Activated T-helper 1 cell treated with Interleukin-2 at 50 U/mL for 16 hours (primary cell): Measurements from ENCODE around the gene RAPGEF6.
"Not testable (repeated sequence)": the region's sequence is repeated elsewhere in the genome, so short reads cannot be mapped to it uniquely, and the experiment has no call there.

Experiments
- DNase-seq: peaks from one replicate; pipeline ENCODE4 v3.0.0-alpha.2; 2020; ENCODE audit warnings: low read depth

Gene RAPGEF6

GRCh38 chr5:131423056-131423455, 212.0 kb downstream of the RAPGEF6 start:
- no peak for DNase-seq

- no peak for DNase-seq
Measured at GRCh38 chr5:131419877-131420276, 215.2 kb downstream of the RAPGEF6 start.

GRCh38 chr5:131418846-131419245, 216.2 kb downstream of the RAPGEF6 start:
- DNase-seq, result no peak

- peak; percentile 64 for DNase-seq
Measured at GRCh38 chr5:131417240-131417869, 217.7 kb downstream of the RAPGEF6 start.

- DNase-seq, result no peak
Measured at GRCh38 chr5:131416729-131417128, 218.3 kb downstream of the RAPGEF6 start.

- DNase-seq, result no peak
Measured at GRCh38 chr5:131413605-131414559, 221.1 kb downstream of the RAPGEF6 start.

- DNase-seq, result no peak
Measured at GRCh38 chr5:131406975-131407638, 227.9 kb downstream of the RAPGEF6 start.

- no peak for DNase-seq
Measured at GRCh38 chr5:131406076-131406475, 229.0 kb downstream of the RAPGEF6 start.

- no peak for DNase-seq
Measured at GRCh38 chr5:131405674-131406073, 229.4 kb downstream of the RAPGEF6 start.

- DNase-seq, result no peak
Measured at GRCh38 chr5:131400585-131400984, 234.4 kb downstream of the RAPGEF6 start.

GRCh38 chr5:131399007-131399406, 236.0 kb downstream of the RAPGEF6 start:
- not testable (repeated sequence) for DNase-seq

GRCh38 chr5:131396630-131397273, 238.3 kb downstream of the RAPGEF6 start:
- no peak for DNase-seq

GRCh38 chr5:131396015-131396414, 239.0 kb downstream of the RAPGEF6 start:
- DNase-seq, result no peak

- no peak for DNase-seq
Measured at GRCh38 chr5:131394128-131394527, 240.9 kb downstream of the RAPGEF6 start.

- DNase-seq, result no peak
Measured at GRCh38 chr5:131393498-131393968, 241.5 kb downstream of the RAPGEF6 start.

GRCh38 chr5:131392466-131393095, 242.4 kb downstream of the RAPGEF6 start:
- no peak for DNase-seq

GRCh38 chr5:131389869-131390265, 245.2 kb downstream of the RAPGEF6 start:
- no peak for DNase-seq

GRCh38 chr5:131389096-131389868, 245.7 kb downstream of the RAPGEF6 start:
- DNase-seq, result no peak

- no peak for DNase-seq
Measured at GRCh38 chr5:131387255-131387654, 247.8 kb downstream of the RAPGEF6 start.

- DNase-seq, result no peak
Measured at GRCh38 chr5:131386779-131387178, 248.2 kb downstream of the RAPGEF6 start.

- DNase-seq, result no peak
Measured at GRCh38 chr5:131386124-131386523, 248.9 kb downstream of the RAPGEF6 start.
